Measurements from ENCODE around the gene ATXN7L3. TPM values are rescaled to one million over a fixed set of nuclear protein-coding genes. Genes with fewer than 3 reads are reported as not detected.
A peak's percentile ranks its signal among the peaks of the same experiment; 100 is the strongest.

The ATXN7L3 gene
- total RNA-seq, 2 experiments from 2014 or later: 116 to 120 TPM

DNA sequence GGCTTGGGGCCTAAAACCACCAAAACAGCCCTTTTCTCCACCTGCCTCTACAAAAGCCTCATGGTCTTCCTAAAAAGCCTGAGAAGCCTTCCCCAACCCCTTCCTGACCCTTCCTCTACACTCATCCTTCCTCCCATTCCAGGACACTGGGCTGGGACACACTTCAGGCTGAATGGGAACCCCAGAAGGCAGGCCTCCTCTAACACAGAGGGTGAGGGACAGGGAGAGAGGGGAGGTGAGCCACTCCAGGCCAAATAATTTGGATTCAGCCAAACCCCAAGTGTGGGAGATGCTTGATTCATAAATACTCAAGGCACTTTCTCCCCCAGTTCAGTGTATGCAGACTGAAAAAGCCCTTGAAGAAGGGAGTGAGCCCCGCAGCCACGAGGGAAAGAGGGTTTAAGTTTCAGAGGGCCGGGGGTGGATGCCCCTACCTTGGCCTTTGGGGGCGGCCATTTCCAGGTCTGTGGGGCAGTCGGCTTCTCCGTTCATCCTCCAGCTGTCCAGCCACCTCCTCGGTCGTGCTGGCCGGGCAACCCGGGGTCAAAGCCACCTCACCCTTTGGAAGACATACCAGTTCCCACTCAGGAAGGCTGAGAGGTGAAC lies 18.2 kb upstream of the ATXN7L3 start:
- DNase-seq (peak; percentile 47), ATAC-seq (no peak)
- H3K9me3 Mint-ChIP-seq (ENCODE audit: insufficient read depth): no peaks in the 10 kb centered on the region
- H3K27ac Mint-ChIP-seq: peak overlapping the region; percentile 85
- H3K27me3 Mint-ChIP-seq (ENCODE audit: low read depth): no peaks in the 10 kb centered on the region
- peaks cover 55% of the 10 kb centered on the region for H3K36me3 Mint-ChIP-seq (ENCODE audit: low read depth)
- CTCF ChIA-PET: interaction anchor here (0.9 to 4.6 kb wide), 13 partner anchors 8 to 128 kb away, joined by 3 to 37 read pairs (median 7); partner anchors contain the start of gene GRN
- POLR2A ChIA-PET: interaction anchor here (0.7 to 6.6 kb wide), 7 partner anchors 9 to 107 kb away, joined by 3 to 59 read pairs (median 15); partner anchors contain the start of genes ATXN7L3, SLC25A39 and TMUB2
- peaks cover 52% of the 10 kb centered on the region for H3K4me1 Mint-ChIP-seq (ENCODE audit: low read depth)
- H3K4me3 Mint-ChIP-seq: peak overlapping the region; percentile 97

DNA sequence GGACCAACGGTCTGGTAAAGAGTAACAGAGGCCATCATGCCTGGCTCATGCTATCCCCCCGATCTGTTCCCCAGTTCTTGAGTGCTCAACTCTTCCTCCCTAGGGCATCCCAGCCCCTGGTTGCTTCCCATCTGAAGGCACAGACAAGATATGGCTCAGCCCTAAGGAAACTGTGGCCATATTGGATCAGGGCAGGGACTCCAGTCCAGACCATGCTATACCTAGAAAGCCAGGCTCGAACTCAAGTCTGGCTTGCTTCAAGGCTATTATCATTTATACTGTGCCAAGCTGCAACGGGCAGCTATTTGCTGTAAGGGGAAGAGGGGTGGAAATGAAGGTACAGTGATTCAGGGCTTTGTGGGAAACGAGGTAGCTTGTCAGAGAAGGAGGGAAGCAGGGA lies 17.0 kb upstream of the ATXN7L3 start:
- no peak for ATAC-seq
- Mint-ChIP-seq H3K9me3 (ENCODE audit: insufficient read depth) (no peaks in the 10 kb centered on the region), H3K36me3 (ENCODE audit: low read depth) (peaks cover 55% of the 10 kb centered on the region), H3K4me3 (peak overlapping the region; percentile 97), H3K27me3 (ENCODE audit: low read depth) (no peaks in the 10 kb centered on the region), H3K27ac (peak overlapping the region; percentile 85), H3K4me1 (ENCODE audit: low read depth) (peaks cover 50% of the 10 kb centered on the region)
- POLR2A ChIA-PET: interaction anchor here (0.6 to 6.6 kb wide), 10 partner anchors 9 to 129 kb away, joined by 3 to 59 read pairs (median 4); partner anchors contain the start of genes ATXN7L3, HDAC5 and SLC25A39
- CTCF ChIA-PET: interaction anchor here (0.7 to 4.6 kb wide), 18 partner anchors 11 to 317 kb away, joined by 3 to 37 read pairs (median 4); partner anchors contain the start of genes GRN, HDAC5 and SLC25A39
- no peak for DNase-seq

DNA sequence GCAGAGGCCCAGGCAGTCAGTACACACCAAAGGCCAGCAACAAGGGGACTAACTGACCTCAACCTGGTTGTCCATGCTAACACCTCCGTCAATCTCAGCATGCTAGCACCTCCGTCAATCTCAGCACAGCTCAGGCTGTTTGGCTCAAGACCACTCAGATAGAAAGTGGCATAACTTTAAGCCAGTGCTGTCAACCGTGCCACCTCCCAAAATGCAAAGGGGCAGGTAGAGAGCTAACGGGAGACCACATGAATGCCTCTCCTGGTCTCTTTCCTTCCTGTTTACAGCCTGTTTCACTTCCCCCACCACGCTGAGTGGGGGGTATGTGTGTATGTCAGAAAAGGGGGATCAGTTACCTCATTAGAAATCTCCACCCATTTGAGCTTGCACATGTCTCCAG lies 16.5 kb upstream of the ATXN7L3 start:
- ChIA-PET POLR2A (interaction anchor here (0.6 to 6.6 kb wide), 9 partner anchors 8 to 130 kb away, joined by 3 to 59 read pairs (median 4); partner anchors contain the start of genes ATXN7L3, HDAC5 and SLC25A39), CTCF (interaction anchor here (0.8 to 4.6 kb wide), 15 partner anchors 10 to 318 kb away, joined by 3 to 37 read pairs (median 6); partner anchors contain the start of genes GRN and SLC25A39)
- Mint-ChIP-seq H3K4me1 (ENCODE audit: low read depth) (peaks cover 52% of the 10 kb centered on the region), H3K27me3 (ENCODE audit: low read depth) (no peaks in the 10 kb centered on the region), H3K9me3 (ENCODE audit: insufficient read depth) (no peaks in the 10 kb centered on the region), H3K4me3 (peak overlapping the region; percentile 97), H3K36me3 (ENCODE audit: low read depth) (peaks cover 56% of the 10 kb centered on the region), H3K27ac (peak overlapping the region; percentile 85)
- DNase-seq (peak; percentile 75), ATAC-seq (no peak)

DNA sequence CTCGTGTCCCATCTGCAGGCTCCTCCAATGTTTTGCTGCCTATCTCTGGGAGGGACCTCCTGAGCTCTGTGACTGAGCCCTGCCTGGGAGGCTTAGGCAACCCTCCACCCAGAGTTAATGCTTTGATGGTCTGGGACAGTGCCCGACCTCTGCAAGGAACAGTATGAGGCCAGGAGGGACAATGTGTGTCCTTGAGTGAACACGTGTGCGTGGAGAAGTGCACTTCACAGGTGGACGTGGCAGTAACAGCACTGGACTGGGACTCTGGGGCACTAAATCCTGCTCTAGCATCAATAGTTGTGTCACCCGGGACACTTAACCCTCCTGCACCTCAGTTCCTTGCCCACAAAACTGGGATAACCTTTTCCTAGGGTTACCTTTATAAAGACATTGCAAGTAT lies 15.2 kb upstream of the ATXN7L3 start:
- H3K27ac Mint-ChIP-seq: peak overlapping the region; percentile 85
- peaks cover 62% of the 10 kb centered on the region for H3K36me3 Mint-ChIP-seq (ENCODE audit: low read depth)
- peak overlapping the region; percentile 97 for H3K4me3 Mint-ChIP-seq
- no peak for ATAC-seq
- ChIA-PET CTCF (interaction anchor here (2.0 to 6.7 kb wide), 5 partner anchors 11 to 136 kb away, joined by 7 to 68 read pairs (median 14); partner anchors contain the start of gene GRN), POLR2A (interaction anchor here (0.9 to 2.0 kb wide), 4 partner anchors 10 to 114 kb away, joined by 3 to 6 read pairs (median 3); no protein-coding TSS in a partner anchor)
- H3K9me3 Mint-ChIP-seq (ENCODE audit: insufficient read depth): no peaks in the 10 kb centered on the region
- no peaks in the 10 kb centered on the region for H3K27me3 Mint-ChIP-seq (ENCODE audit: low read depth)
- peaks cover 59% of the 10 kb centered on the region for H3K4me1 Mint-ChIP-seq (ENCODE audit: low read depth)
- no peak for DNase-seq

DNA sequence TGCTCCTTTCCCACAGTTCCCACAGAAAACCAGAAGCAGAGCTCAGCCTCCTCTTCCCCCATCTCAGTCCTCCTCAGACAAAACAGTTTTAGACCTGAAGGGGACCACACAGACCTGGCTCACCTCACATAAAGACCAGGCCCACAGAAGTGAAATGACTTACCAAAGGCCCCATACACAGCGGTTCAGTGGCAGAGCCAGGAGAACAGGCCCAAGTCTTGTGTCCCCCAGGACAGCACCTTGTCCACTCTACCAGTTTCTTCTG lies 14.5 kb upstream of the ATXN7L3 start:
- H3K27me3 Mint-ChIP-seq (ENCODE audit: low read depth): no peaks in the 10 kb centered on the region
- H3K36me3 Mint-ChIP-seq (ENCODE audit: low read depth): peaks cover 69% of the 10 kb centered on the region
- H3K4me3 Mint-ChIP-seq: no peak overlapping the region

DNA sequence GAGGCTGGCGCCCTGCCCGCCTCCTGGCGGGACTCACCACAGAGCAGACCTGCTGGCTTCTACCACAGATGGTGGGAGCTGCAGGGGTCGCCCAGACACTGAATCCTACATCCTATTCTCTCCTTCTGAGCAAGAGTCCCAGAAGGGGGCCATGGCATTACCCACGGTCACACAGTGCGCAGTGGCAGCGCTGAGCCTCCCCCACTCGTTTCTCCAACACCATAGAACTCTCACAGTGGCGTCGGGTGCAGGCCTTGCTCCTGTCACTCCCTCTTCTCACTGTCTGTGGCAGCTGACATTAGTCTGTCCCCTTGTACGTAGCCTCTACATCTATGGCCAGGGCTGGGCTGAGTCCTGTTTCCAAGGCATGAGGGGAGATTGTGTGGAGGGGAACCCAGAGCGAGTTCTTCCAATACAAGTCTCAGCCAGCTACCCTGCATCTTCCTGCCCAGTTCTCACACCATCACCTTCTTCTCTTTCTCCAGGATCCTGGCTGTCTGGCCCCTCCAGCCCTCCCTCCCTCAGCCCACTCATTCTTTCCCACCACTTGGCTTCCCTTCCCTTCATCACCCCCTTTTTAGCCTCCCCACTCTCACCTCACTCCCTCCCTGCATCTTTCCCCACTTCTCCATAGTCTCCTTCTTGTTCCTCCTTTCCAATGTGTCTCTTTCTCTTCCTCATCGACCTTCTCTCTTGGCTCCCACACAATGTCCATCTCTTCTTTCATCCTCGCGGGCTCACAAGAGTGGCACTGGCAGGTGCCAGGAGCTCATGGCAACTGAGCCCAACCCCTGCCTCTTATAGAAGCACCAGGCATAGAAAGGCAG lies 13.9 kb upstream of the ATXN7L3 start:
- H3K36me3 Mint-ChIP-seq (ENCODE audit: low read depth): peaks cover 73% of the 10 kb centered on the region
- CTCF ChIA-PET: interaction anchor here (2.0 to 6.7 kb wide), 4 partner anchors 9 to 139 kb away, joined by 7 to 68 read pairs (median 48); partner anchors contain the start of gene GRN
- DNase-seq: no peak

More for the DNA sequence above, 14.5 kb upstream of the ATXN7L3 start:
- no peak for ATAC-seq
- CTCF ChIA-PET: interaction anchor here (2.0 to 6.7 kb wide), 3 partner anchors 10 to 131 kb away, joined by 7 to 68 read pairs (median 37); partner anchors contain the start of gene GRN
- Mint-ChIP-seq H3K9me3 (ENCODE audit: insufficient read depth) (no peaks in the 10 kb centered on the region), H3K4me1 (ENCODE audit: low read depth) (peaks cover 66% of the 10 kb centered on the region), H3K27ac (peak overlapping the region; percentile 85)
- DNase-seq: no peak
- POLR2A ChIA-PET: interaction anchor here (0.7 to 2.0 kb wide), 6 partner anchors 10 to 214 kb away, joined by 3 to 6 read pairs (median 3); no protein-coding TSS in a partner anchor

DNA sequence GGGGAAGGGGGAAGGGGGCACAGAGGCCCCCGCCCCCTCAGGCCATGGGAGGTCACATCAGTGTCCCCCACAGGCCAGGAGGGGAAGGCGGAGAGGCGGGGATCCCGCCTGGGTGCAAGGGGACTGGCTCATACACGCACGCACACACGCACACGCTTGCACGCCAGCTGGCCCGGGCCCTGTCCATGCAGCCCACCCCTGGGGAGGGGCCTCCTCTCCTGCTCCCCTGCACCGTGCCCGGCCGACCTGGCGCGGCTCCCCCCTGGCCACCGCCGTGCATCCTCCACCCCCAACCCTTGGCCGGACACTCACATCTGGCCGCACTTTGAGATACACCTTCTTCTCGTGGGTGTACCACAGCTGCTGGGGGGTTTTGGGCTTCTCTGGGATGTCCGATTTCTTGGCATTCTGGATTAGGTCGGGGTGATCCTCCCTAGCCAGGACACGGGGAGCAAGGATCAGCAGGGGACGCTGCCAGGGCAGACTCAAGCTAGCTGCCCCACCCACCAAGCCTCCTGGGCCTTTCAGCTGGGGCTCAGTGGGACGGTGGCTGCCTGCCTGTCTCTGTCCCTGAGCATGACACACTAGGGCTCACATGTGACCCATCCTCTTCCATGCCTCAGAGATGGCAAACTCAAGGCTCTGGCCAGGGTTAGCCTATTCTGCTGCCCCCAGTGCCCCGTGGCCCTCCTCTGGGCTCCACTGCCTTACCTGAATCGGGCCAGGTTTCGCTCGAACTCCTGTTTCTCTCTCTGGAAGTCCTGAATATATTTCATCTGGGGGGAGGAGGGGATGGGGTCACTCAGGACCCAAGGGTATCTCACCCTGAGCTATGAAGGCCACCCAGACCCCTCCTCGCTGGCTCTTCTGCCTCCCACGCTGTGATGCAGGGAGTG lies 13.1 kb upstream of the ATXN7L3 start:
- Mint-ChIP-seq H3K4me1 (ENCODE audit: low read depth) (peaks cover 73% of the 10 kb centered on the region), H3K27me3 (ENCODE audit: low read depth) (no peaks in the 10 kb centered on the region), H3K36me3 (ENCODE audit: low read depth) (peaks cover 78% of the 10 kb centered on the region), H3K27ac (peak overlapping the region; percentile 85), H3K4me3 (no peak overlapping the region), H3K9me3 (ENCODE audit: insufficient read depth) (no peaks in the 10 kb centered on the region)
- DNase-seq (no peak), ATAC-seq (no peak)
- ChIA-PET POLR2A (interaction anchor here (0.8 to 3.6 kb wide), 4 partner anchors 8 to 26 kb away, joined by 3 to 33 read pairs (median 14); partner anchors contain the start of genes TMUB2 and UBTF), CTCF (interaction anchor here (0.9 to 6.7 kb wide), 5 partner anchors 8 to 140 kb away, joined by 3 to 68 read pairs (median 37); partner anchors contain the start of genes GRN and RUNDC3A)

More for the DNA sequence above, 13.9 kb upstream of the ATXN7L3 start:
- ATAC-seq: no peak
- Mint-ChIP-seq H3K27me3 (ENCODE audit: low read depth) (no peaks in the 10 kb centered on the region), H3K9me3 (ENCODE audit: insufficient read depth) (no peaks in the 10 kb centered on the region), H3K27ac (peak overlapping the region; percentile 85), H3K4me1 (ENCODE audit: low read depth) (peaks cover 67% of the 10 kb centered on the region), H3K4me3 (no peak overlapping the region)
- POLR2A ChIA-PET: interaction anchor here (0.7 to 2.0 kb wide), 5 partner anchors 9 to 214 kb away, joined by 3 to 6 read pairs (median 3); no protein-coding TSS in a partner anchor

DNA sequence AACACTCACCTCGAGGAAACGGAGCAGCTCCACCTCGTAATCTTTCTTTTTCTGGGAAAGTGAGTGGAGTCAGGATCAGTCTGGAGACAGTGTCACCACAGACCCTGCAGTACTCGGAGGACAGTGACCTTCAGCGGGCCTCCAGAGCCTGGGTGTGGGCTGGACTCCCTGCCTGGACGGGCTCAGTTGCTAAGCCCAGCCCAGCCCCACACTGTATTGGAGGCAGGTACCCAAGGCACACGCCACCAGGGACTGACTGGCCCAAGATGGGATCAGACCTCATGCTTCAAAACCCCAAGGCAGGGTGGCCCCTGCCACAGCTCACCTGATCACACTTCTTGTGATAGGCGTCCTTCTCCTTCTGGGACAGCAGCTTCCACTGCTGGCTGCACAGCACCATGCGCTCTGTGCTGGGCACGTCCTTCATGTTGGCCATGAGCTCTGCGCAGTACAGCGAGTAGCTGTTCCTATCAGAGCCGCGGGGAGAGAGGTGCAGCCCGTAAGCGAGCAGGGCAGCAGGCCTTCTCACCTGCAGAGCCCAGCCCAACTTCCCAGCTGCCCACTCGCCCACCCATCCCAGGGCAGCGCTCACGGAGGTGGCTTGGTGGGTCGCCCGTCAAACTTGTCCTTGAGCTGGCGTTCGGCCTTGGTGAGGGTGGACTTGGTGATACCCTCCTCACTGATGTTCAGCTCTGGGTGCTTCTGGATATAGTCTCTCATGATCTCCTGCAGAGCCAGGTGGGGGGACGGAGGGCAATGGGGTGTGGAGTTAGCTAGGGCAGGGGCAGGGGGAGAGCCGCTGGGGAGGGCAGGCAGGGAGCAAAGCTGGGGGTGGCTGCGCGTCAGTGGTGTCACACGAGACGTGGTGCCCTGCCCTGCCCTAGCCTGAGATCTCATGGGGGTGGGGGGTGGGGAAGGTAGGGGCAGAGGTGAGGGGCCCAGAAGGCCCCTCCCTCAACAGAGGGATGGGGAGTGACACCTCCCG lies 11.9 kb upstream of the ATXN7L3 start:
- ATAC-seq (no peak), DNase-seq (no peak)
- Mint-ChIP-seq H3K27me3 (ENCODE audit: low read depth) (no peaks in the 10 kb centered on the region), H3K4me1 (ENCODE audit: low read depth) (peaks cover 69% of the 10 kb centered on the region), H3K4me3 (no peak overlapping the region), H3K27ac (peak overlapping the region; percentile 72), H3K9me3 (ENCODE audit: insufficient read depth) (no peaks in the 10 kb centered on the region), H3K36me3 (ENCODE audit: low read depth) (peaks cover 75% of the 10 kb centered on the region)
- ChIA-PET POLR2A (interaction anchor here (0.7 to 3.6 kb wide), 8 partner anchors 9 to 52 kb away, joined by 3 to 33 read pairs (median 8); partner anchors contain the start of genes TMUB2 and UBTF), CTCF (interaction anchor here (0.9 to 6.7 kb wide), 14 partner anchors 10 to 141 kb away, joined by 3 to 68 read pairs (median 22); partner anchors contain the start of genes GRN, RUNDC3A, SLC25A39 and TMUB2)

DNA sequence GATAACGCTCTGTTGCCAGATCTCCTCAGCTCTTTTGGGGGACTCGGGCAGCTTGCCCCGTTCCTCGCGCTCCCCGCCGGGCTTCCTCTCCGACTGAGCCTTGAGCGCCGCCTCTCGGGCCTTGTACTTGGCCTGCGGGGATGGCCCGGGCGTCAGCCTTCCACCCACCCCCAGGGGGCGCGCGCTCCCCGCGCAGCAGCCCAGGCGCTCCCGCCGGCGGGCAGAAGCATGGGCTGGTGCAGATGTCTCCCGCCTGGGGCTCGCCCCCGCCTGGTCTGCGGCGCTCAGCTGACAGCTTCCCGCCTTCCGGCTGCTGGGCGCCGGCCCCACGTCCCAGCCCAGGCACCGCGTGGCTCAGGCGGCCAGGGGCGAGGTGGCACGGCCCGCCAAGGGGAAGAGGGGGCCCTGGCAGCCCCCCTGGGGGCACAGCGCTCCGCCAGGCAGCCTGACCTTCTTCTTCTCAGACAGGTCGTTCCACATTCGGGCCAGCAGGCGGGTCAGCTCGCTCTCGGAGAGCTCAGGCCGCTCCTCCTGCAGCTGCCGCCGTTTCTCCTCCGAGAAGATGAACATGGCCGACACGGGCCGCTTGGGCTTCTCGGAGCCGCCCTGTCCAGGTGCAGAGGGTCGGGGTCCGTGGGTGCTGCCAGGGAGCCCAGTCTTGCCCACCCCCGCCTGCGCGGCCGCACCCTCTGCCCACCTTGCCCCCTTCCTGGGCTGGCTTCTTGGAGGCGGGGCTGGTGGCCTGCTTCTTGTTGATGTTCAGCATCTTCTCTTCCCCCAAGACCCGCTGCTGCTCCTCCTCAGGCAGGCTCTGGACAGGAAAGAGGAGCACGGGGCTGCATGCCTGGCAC lies 10.9 kb upstream of the ATXN7L3 start:
- peak; percentile 100 for ATAC-seq
- Mint-ChIP-seq H3K4me1 (ENCODE audit: low read depth) (peaks cover 61% of the 10 kb centered on the region), H3K9me3 (ENCODE audit: insufficient read depth) (no peaks in the 10 kb centered on the region), H3K27ac (peak overlapping the region; percentile 84), H3K4me3 (peak overlapping the region; percentile 68), H3K36me3 (ENCODE audit: low read depth) (peaks cover 71% of the 10 kb centered on the region), H3K27me3 (ENCODE audit: low read depth) (no peaks in the 10 kb centered on the region)
- ChIA-PET CTCF (interaction anchor here (0.6 to 6.7 kb wide), 47 partner anchors 8 to 293 kb away, joined by 3 to 68 read pairs (median 5); partner anchors contain the start of genes ATXN7L3, GRN, HDAC5 and RUNDC3A), POLR2A (interaction anchor here (0.6 to 3.6 kb wide), 14 partner anchors 9 to 121 kb away, joined by 3 to 33 read pairs (median 7); partner anchors contain the start of genes SLC25A39, TMUB2 and UBTF)
- peak; percentile 95 for DNase-seq

All from activated CD8-positive, alpha-beta T cell treated with anti-CD3 and anti-CD28 coated beads, Interleukin-2, amount 10 ng/mL, durations not matched to agents 7 days and 5 days (primary cell).